Measurements from ENCODE around the gene WDR70.
"Not testable (repeated sequence)": the region's sequence is repeated elsewhere in the genome, so short reads cannot be mapped to it uniquely, and the experiment has no call there.

WDR70 gene

GRCh38 chr5:37771731-37772130 is 392.6 kb downstream of the WDR70 start:
- DNase-seq = no peak

GRCh38 chr5:37772255-37772654 is 393.1 kb downstream of the WDR70 start:
- no peak for DNase-seq

- no peak for DNase-seq
Measured at GRCh38 chr5:37773809-37774208, 394.7 kb downstream of the WDR70 start.

- no peak for DNase-seq
Measured at GRCh38 chr5:37774912-37775483, 395.9 kb downstream of the WDR70 start.

GRCh38 chr5:37776826-37777225 is 397.7 kb downstream of the WDR70 start:
- no peak for DNase-seq

GRCh38 chr5:37777432-37778130 is 398.5 kb downstream of the WDR70 start:
- DNase-seq = no peak

GRCh38 chr5:37781409-37781808 is 402.3 kb downstream of the WDR70 start:
- DNase-seq = not testable (repeated sequence)

- no peak for DNase-seq
Measured at GRCh38 chr5:37786416-37786815, 407.3 kb downstream of the WDR70 start.

GRCh38 chr5:37786862-37787519 is 407.9 kb downstream of the WDR70 start:
- no peak for DNase-seq

- peak; percentile 82 for DNase-seq
Measured at GRCh38 chr5:37787742-37788141, 408.6 kb downstream of the WDR70 start.

- DNase-seq = no peak
Measured at GRCh38 chr5:37789991-37790390, 410.9 kb downstream of the WDR70 start.

GRCh38 chr5:37791321-37791720 is 412.2 kb downstream of the WDR70 start:
- DNase-seq = no peak

- DNase-seq = no peak
Measured at GRCh38 chr5:37792975-37793631, 414.0 kb downstream of the WDR70 start.

GRCh38 chr5:37795292-37795691 is 416.2 kb downstream of the WDR70 start:
- DNase-seq = not testable (repeated sequence)

GRCh38 chr5:37796435-37796834 is 417.3 kb downstream of the WDR70 start:
- not testable (repeated sequence) for DNase-seq

GRCh38 chr5:37799865-37800421 is 420.8 kb downstream of the WDR70 start:
- DNase-seq = no peak

- no peak for DNase-seq
Measured at GRCh38 chr5:37801521-37801920, 422.4 kb downstream of the WDR70 start.
